HG03159 (cell line): Measurements from ENCODE around the gene CEP85.
"Not testable (repeated sequence)": the region's sequence is repeated elsewhere in the genome, so short reads cannot be mapped to it uniquely, and the experiment has no call there.

Source experiments
- ATAC-seq: cut with Tn5 transposase; IDR thresholded peaks from one replicate; pipeline ENCODE4 v1.9.1; 2021; ENCODE audit warnings: mild to moderate bottlenecking, moderate library complexity; ENCODE audit not compliant: unreplicated experiment

CEP85 gene

DNA sequence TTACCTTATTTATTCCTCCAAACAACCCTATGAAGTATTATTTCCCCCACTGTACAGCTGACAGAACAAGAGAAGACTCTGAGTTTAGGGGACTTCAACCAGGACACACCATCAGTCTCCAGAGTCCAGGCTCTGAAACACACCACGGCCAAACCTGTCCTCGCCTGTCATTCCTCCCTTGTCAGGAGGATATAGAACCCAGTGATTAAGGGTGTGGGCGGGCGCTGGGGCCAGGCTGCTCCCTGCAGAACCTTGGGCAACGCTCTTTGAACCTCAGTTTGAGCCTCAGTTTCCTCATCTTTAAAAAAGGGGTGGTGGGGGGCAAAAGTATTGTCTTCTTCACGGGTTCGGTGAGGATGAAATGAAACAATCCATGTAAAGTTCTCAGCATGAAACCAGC lies 9.4 kb upstream of the CEP85 start:
- ATAC-seq: no peak

- no peak for ATAC-seq
Measured at GRCh38 chr1:26225033-26225831, 8.8 kb upstream of the CEP85 start.

GRCh38 chr1:26230682-26231081 lies 3.3 kb upstream of the CEP85 start:
- not testable (repeated sequence) for ATAC-seq

GRCh38 chr1:26234644-26235370 lies 807 bp downstream of the CEP85 start:
- ATAC-seq: no peak

- ATAC-seq: no peak
Measured at GRCh38 chr1:26237230-26237966, 3.4 kb downstream of the CEP85 start.

GRCh38 chr1:26239936-26240335 lies 5.9 kb downstream of the CEP85 start:
- no peak for ATAC-seq

- ATAC-seq: no peak
Measured at GRCh38 chr1:26252718-26253117, 18.7 kb downstream of the CEP85 start.

GRCh38 chr1:26254404-26254803 lies 20.4 kb downstream of the CEP85 start:
- ATAC-seq: no peak

- ATAC-seq: no peak
Measured at GRCh38 chr1:26257222-26257621, 23.2 kb downstream of the CEP85 start.

GRCh38 chr1:26259005-26259404 lies 25.0 kb downstream of the CEP85 start:
- no peak for ATAC-seq

DNA sequence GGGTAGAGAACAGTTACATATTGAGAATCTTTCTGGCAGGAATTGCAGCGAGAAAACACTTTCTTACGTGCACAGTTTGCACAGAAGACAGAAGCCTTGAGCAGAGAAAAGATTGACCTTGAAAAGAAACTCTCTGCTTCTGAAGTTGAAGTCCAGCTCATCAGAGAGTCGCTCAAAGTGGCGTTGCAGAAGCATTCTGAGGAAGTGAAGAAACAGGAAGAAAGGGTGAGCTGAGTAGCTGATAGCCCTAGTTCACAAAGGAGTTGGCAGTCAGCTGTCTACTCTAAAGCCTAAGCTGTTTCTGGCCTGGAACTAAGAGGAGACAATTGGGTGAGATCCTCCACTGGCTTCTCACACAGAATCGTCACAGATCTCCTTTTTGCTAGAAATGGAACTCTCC lies 25.6 kb downstream of the CEP85 start:
- ATAC-seq: no peak

DNA sequence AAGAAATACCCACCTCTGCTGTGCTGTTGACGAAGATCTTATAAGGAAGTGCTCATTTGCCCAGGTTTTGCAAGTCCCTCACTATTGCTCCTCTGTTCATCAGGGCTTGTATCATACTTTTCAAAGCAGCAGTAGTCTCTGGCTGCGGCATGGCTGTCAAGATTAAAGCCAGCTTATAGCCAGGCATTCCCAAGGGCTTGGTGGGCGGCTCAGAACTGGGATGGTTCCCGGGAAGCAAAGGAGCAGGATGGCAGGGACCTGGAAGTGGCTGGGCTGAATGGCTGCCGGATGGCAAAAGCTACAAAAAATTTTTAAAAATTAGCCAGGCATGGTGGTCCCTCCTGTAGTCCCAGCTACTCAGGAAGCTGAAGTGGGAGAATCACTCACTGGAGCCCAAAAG lies 29.2 kb downstream of the CEP85 start:
- ATAC-seq: no peak

DNA sequence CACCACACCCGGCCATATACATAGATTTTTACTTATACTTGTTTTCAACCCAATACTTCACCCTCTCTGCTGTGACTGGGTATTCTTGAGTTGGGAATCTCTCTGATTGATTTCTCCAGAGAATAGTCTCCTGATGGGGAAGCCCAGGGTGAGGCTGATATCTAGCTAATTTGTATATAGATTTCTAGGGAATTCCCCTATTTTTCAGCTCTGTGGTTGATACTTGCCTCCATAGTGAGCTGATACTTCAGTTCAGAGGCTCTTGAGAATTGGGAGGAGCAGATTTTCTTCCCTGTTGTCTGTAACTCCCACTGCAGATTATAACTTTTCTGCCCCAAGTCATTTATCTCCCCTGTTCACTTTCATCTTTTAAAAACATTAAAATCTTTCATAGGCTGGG lies 31.4 kb downstream of the CEP85 start:
- ATAC-seq: no peak

- no peak for ATAC-seq
Measured at GRCh38 chr1:26268290-26269197, 34.5 kb downstream of the CEP85 start.

DNA sequence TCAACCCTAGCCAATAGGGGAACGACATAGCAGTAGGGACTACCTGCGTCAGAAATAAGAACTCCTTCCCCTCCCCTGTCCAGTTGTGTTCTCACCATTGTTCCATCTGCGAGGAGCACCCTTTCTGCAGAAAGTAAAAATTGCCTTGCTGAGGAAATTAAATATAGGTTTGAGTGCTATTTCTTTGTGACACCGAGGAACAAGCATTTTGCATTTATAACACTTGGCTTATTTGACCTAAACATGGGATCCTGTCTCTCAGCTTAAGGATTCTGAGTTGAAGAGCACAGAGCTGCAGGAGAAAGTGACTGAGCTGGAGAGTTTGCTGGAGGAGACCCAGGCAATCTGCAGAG lies 35.2 kb downstream of the CEP85 start:
- no peak for ATAC-seq

DNA sequence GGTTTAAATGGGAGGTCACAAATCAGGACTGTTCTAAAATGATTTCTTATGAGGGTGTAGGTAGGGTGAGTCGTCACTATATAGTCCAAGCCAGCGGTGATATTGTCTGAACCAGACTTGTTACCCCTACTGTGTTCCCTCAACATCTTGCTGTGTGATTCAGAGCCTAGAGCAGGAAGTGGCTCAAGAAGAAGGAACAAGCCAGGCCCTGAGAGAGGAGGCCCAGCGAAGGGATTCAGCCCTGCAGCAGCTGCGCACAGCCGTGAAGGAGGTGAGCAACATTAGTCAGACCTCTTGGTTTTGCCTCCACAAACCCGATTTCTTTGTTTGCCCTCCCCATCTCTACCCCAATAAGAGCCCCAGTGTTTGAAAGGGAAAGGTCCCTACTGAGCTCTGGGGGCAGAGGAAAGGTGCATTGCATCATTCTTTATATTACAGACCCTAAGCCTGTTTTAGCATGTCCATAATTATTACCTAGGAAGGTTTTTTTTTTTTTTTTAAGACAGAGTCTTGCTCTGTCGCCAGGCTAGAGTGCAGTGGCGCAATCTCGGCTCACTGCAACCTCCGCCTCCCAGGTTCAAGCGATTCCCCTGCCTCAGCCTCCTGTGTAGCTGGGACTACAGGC lies 40.9 kb downstream of the CEP85 start:
- ATAC-seq: no peak

DNA sequence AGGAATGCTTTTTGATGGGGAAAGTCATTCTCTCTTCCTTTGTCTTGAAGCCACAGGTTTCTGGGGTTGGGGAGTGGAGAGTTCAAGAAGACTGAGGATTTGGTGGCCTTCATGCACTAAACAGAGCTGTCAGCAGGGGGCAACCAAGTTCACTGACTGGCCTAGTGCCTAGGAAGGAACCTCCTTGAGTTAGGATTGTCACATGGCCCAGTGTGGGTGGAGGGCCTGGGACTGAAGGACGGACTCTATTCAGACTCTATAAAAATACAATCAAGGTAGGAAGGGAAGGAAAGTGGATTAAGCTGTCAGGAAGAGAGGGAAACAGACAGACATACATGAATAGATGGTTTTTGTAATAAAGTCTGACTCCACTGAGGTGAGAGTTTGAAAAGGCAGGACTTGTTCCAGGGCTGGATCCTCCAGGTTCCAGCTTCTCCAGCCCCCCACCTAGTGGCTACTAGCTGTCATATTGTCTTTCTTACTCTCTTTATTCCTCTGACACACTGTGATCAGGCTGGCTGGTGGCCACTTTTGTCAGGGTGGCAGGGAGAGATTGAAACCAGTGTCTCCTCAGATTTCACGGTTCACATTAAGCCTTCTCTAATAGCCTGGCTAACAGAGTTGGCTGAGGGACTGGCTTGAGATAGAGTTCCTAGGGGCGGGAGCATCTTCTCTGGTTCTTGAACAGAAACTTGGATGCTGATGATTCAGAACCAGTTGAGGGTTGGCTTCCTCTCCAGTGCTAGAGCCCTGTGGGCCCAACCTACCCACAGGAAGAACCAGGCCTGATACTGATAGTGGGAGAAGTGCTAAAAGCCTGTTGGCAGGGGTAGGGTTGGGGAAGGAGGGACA lies 41.8 kb downstream of the CEP85 start:
- ATAC-seq: peak; percentile 40

GRCh38 chr1:26276432-26276838 lies 42.4 kb downstream of the CEP85 start:
- no peak for ATAC-seq

DNA sequence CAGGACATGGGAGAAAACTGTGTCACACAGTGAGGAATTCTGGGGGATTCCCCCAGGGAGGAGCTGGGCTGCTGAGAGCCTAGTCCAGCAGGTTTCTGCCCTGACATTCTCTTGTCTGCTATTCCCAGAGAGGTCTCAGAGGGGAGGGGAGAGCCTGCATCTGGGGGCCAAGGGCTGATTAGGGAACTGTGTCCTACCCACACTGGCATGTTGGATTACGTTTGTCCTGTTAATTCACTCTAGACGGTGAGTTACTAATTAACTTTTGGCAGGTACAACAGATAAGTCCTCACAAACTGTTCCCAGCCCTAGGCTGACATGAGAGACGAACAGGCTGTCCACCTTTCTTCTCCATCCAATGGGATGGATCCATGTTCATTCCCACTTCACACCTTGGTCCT lies 43.3 kb downstream of the CEP85 start:
- ATAC-seq: no peak
